Lower leg skin (tissue), 3 donors: ENCODE measurements around the gene NGEF.

Experiments
- POLR2A ChIP-seq, 2 donors: fragments of 450-650 bp; IDR thresholded peaks; one replicate each; pipeline ENCODE4 v1.6.1; 2016 to 2017; ENCODE audit warnings: antibody characterized with exemption in 2 of 2, mild to moderate bottlenecking in 1 of 2, moderate library complexity in 1 of 2
- TF ChIP-seq, protein P1 (sequence below), 3 donors: fragments of 450-650 bp; IDR thresholded peaks; one replicate each; pipeline ENCODE4 v1.5.1; 2016; ENCODE audit warnings: antibody characterized with exemption in 3 of 3, mild to moderate bottlenecking in 3 of 3, moderate library complexity in 2 of 3

DNA sequence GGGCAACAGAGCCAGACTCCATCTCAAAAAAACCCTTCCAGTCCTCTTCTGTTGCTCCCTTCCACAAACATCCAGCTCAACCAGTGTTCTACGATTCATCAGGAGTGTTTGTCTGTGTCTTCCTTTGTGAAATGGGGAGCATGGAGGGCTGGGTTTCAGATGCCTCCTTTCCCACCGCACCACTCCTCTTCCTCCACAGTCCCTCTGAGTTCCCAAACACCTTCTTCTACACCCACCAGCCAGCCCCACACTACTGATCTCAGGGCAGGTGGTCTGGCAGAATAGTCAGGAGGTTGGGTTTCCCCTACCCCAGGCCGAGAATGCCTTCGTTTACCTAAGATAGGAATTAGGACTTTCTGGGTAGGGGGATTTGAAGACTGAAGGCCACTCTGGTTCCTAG, 36.9 kb downstream of the NGEF start:
- TF ChIP-seq, protein P1, sequence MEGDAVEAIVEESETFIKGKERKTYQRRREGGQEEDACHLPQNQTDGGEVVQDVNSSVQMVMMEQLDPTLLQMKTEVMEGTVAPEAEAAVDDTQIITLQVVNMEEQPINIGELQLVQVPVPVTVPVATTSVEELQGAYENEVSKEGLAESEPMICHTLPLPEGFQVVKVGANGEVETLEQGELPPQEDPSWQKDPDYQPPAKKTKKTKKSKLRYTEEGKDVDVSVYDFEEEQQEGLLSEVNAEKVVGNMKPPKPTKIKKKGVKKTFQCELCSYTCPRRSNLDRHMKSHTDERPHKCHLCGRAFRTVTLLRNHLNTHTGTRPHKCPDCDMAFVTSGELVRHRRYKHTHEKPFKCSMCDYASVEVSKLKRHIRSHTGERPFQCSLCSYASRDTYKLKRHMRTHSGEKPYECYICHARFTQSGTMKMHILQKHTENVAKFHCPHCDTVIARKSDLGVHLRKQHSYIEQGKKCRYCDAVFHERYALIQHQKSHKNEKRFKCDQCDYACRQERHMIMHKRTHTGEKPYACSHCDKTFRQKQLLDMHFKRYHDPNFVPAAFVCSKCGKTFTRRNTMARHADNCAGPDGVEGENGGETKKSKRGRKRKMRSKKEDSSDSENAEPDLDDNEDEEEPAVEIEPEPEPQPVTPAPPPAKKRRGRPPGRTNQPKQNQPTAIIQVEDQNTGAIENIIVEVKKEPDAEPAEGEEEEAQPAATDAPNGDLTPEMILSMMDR (IDR thresholded peaks at IDR 0.05), result no peak
- TF ChIP-seq POLR2A (IDR thresholded peaks at IDR 0.05), result no peak
